ENCODE measurements around the gene TPK1. TPM values are rescaled to one million over a fixed set of nuclear protein-coding genes. Genes with fewer than 3 reads are reported as not detected.

The TPK1 gene
- total RNA-seq, 1 donor: 6.9 TPM

DNA sequence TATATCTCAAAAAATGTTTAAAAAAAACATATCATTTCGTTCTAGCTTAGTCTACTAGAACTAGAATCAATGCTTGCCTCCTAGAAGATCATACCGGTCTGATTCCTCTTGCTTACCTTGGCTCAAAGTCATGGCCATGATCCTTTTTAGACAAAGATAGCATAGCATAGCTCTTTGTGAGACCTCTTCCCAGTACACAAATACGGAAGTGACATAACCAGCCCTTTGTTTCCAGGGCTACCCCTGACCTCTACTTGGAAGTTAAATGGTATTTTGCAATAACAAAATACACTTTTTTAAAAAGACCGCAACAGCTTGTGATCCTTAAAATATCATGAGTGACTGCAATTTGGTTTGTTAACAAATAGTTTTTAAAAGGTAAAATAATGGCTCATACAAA, 301.7 kb downstream of the TPK1 start:
- Histone ChIP-seq H3K27ac (ENCODE audit: low read depth, low read length) (no peak overlapping the region), H3K4me1 (ENCODE audit: insufficient read depth, low read length) (no peaks in the 10 kb centered on the region), H2AFZ (ENCODE audit: low read length) (no peak overlapping the region), H3K9me3 (ENCODE audit: low read depth, low read length) (peaks cover 2% of the 10 kb centered on the region), H3K27me3 (ENCODE audit: insufficient read depth, low read length) (no peaks in the 10 kb centered on the region), H4K20me1 (ENCODE audit: insufficient read depth, low read length) (no peaks in the 10 kb centered on the region), H3K4me3 (ENCODE audit: insufficient read depth, low read length) (no peak overlapping the region), H3K79me2 (ENCODE audit: insufficient read depth, low read length) (no peaks in the 10 kb centered on the region), H3K4me2 (ENCODE audit: insufficient read depth, low read length) (no peak overlapping the region), H3K36me3 (ENCODE audit: insufficient read depth, low read length) (no peaks in the 10 kb centered on the region)
- TF ChIP-seq, protein P1, sequence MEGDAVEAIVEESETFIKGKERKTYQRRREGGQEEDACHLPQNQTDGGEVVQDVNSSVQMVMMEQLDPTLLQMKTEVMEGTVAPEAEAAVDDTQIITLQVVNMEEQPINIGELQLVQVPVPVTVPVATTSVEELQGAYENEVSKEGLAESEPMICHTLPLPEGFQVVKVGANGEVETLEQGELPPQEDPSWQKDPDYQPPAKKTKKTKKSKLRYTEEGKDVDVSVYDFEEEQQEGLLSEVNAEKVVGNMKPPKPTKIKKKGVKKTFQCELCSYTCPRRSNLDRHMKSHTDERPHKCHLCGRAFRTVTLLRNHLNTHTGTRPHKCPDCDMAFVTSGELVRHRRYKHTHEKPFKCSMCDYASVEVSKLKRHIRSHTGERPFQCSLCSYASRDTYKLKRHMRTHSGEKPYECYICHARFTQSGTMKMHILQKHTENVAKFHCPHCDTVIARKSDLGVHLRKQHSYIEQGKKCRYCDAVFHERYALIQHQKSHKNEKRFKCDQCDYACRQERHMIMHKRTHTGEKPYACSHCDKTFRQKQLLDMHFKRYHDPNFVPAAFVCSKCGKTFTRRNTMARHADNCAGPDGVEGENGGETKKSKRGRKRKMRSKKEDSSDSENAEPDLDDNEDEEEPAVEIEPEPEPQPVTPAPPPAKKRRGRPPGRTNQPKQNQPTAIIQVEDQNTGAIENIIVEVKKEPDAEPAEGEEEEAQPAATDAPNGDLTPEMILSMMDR (IDR thresholded peaks at IDR 0.05; ENCODE audit: extremely low read depth, low read depth, low read length): no peak
- no peak for DNase-seq (ENCODE audit: insufficient read length, low spot score, missing footprints)

DNA sequence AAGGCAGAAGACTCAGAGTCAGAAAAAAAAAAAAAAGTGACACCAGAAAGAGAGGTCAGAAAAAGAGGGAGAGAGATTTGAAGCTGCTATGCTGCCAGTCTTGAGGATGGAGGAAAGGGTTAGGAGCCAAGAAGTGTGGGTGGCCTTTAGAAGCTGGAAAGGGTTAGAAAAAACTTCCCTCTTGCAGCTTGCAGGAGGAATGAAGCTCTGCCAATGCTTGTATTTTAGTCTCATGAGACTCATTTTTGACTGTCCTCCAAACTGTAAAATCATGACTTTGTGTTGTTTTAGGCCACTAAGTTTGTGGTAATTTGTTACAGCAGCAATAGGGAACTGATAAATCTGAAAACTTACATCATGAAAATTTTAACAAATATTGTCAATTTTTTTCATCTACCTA, 304.7 kb downstream of the TPK1 start:
- no peak overlapping the region for H3K27ac ChIP-seq (ENCODE audit: low read depth, low read length)
- H3K4me1 ChIP-seq (ENCODE audit: insufficient read depth, low read length): no peaks in the 10 kb centered on the region
- H3K36me3 ChIP-seq (ENCODE audit: insufficient read depth, low read length): no peaks in the 10 kb centered on the region
- TF ChIP-seq, protein P1 (IDR thresholded peaks at IDR 0.05; ENCODE audit: extremely low read depth, low read depth, low read length): no peak
- no peak overlapping the region for H3K4me2 ChIP-seq (ENCODE audit: insufficient read depth, low read length)
- no peak overlapping the region for H2AFZ ChIP-seq (ENCODE audit: low read length)
- no peak for DNase-seq (ENCODE audit: insufficient read length, low spot score, missing footprints)
- H3K27me3 ChIP-seq (ENCODE audit: insufficient read depth, low read length): no peaks in the 10 kb centered on the region
- no peak overlapping the region for H3K4me3 ChIP-seq (ENCODE audit: insufficient read depth, low read length)
- H4K20me1 ChIP-seq (ENCODE audit: insufficient read depth, low read length): no peaks in the 10 kb centered on the region
- no peaks in the 10 kb centered on the region for H3K79me2 ChIP-seq (ENCODE audit: insufficient read depth, low read length)
- peaks cover 2% of the 10 kb centered on the region for H3K9me3 ChIP-seq (ENCODE audit: low read depth, low read length)

DNA sequence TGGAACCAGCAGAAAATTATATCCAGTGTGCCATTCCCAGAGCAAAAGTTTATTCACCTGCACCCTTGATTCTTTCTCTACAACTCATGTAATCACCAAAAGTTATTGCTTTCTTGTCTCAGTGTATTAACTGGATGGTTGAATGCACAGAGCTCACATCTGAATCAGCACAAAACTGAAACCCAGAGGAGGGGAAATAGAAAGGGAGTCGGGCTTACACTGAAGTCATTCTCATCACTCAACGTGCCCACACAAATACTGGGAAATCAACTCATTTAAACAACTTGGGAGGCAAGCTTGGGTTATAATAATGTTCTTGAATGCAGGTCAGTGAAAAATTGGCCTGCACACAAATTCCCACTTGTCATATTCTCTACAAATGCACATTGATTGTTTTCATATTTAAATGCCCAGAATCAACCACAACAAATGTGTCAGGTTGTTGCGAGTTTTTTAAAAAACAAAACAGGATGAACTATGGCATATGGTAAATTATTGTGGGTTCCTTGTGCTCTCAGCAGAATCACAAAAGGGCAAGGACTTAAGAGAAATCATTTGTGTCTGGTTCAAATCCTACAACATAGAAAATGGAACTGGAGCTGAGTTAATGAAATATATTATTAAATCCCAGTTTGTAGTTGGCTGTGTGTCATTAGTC, 306.5 kb downstream of the TPK1 start:
- TF ChIP-seq, protein P1 (IDR thresholded peaks at IDR 0.05; ENCODE audit: extremely low read depth, low read depth, low read length): no peak
- no peaks in the 10 kb centered on the region for H4K20me1 ChIP-seq (ENCODE audit: insufficient read depth, low read length)
- H3K4me3 ChIP-seq (ENCODE audit: insufficient read depth, low read length): no peak overlapping the region

DNA sequence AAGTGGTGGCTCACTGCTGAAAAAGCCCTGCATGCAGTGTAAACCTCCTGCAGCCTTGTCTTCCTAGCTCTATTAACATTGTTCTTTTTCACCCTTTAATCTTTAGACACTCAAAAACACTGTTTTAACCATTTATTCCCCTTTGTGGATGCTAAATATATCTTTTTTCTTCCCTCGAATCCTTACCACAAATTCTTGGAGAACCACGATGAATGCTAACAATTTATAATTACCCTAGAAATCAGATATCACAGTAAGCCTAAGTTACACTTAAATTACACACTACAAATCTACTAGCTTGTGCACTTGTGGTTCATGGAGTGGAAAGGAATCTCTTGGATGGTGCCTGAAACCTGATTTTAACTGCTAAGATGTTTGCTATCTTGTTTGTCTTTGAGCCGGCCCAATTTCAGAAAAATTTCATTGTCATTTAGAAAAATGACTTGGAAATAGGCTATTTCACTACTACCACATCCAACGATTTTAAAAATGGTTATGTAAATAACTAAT, 307.3 kb downstream of the TPK1 start:
- Histone ChIP-seq H2AFZ (ENCODE audit: low read length) (no peak overlapping the region), H3K79me2 (ENCODE audit: insufficient read depth, low read length) (no peaks in the 10 kb centered on the region), H4K20me1 (ENCODE audit: insufficient read depth, low read length) (no peaks in the 10 kb centered on the region), H3K27me3 (ENCODE audit: insufficient read depth, low read length) (no peaks in the 10 kb centered on the region), H3K4me1 (ENCODE audit: insufficient read depth, low read length) (no peaks in the 10 kb centered on the region), H3K9me3 (ENCODE audit: low read depth, low read length) (no peaks in the 10 kb centered on the region), H3K27ac (ENCODE audit: low read depth, low read length) (no peak overlapping the region), H3K36me3 (ENCODE audit: insufficient read depth, low read length) (no peaks in the 10 kb centered on the region), H3K4me3 (ENCODE audit: insufficient read depth, low read length) (no peak overlapping the region), H3K4me2 (ENCODE audit: insufficient read depth, low read length) (no peak overlapping the region)
- no peak for DNase-seq (ENCODE audit: insufficient read length, low spot score, missing footprints)
- TF ChIP-seq, protein P1 (IDR thresholded peaks at IDR 0.05; ENCODE audit: extremely low read depth, low read depth, low read length): no peak

More for the DNA sequence above, 306.5 kb downstream of the TPK1 start:
- H3K27me3 ChIP-seq (ENCODE audit: insufficient read depth, low read length): no peaks in the 10 kb centered on the region
- no peaks in the 10 kb centered on the region for H3K36me3 ChIP-seq (ENCODE audit: insufficient read depth, low read length)
- no peak overlapping the region for H2AFZ ChIP-seq (ENCODE audit: low read length)
- H3K4me1 ChIP-seq (ENCODE audit: insufficient read depth, low read length): no peaks in the 10 kb centered on the region
- no peak overlapping the region for H3K4me2 ChIP-seq (ENCODE audit: insufficient read depth, low read length)
- H3K79me2 ChIP-seq (ENCODE audit: insufficient read depth, low read length): no peaks in the 10 kb centered on the region
- H3K27ac ChIP-seq (ENCODE audit: low read depth, low read length): no peak overlapping the region
- no peak for DNase-seq (ENCODE audit: insufficient read length, low spot score, missing footprints)
- no peaks in the 10 kb centered on the region for H3K9me3 ChIP-seq (ENCODE audit: low read depth, low read length)
